Trophoblast cell (in vitro differentiated cells and primary cell): ENCODE data around the gene NDUFB3.

ENCODE experiments used
- DNase-seq, 2 donors: peaks; one replicate each; pipeline ENCODE4 v3.0.0-alpha.2; 2016
- H2AFZ ChIP-seq: 2 replicates; pipeline ENCODE4 v1.6.1; 2013; ENCODE audit warnings: low read length, moderate library complexity, mild to moderate bottlenecking; ENCODE audit not compliant: insufficient read depth, poor library complexity
- H2AK5ac ChIP-seq: 2 replicates; pipeline ENCODE4 v1.6.1; 2013; ENCODE audit warnings: mild to moderate bottlenecking, low read length
- H2BK120ac ChIP-seq: 2 replicates; pipeline ENCODE4 v1.6.1; 2013; ENCODE audit warnings: low read length, mild to moderate bottlenecking, moderate library complexity; ENCODE audit not compliant: insufficient read depth, poor library complexity
- H2BK12ac ChIP-seq: 2 replicates; pipeline ENCODE4 v1.6.1; 2013; ENCODE audit warnings: mild to moderate bottlenecking, low read length, moderate library complexity
- H2BK5ac ChIP-seq: 2 replicates; pipeline ENCODE4 v1.6.1; 2013; ENCODE audit warnings: low read length, low read depth, moderate library complexity, mild to moderate bottlenecking; ENCODE audit not compliant: poor library complexity
- H3K14ac ChIP-seq: 2 replicates; pipeline ENCODE4 v1.6.1; 2013; ENCODE audit warnings: mild to moderate bottlenecking, low read length
- H3K18ac ChIP-seq: 2 replicates; pipeline ENCODE4 v1.6.1; 2013; ENCODE audit warnings: mild to moderate bottlenecking, low read length
- H3K23ac ChIP-seq: 2 replicates; pipeline ENCODE4 v1.6.1; 2013; ENCODE audit warnings: low read length
- H3K27ac ChIP-seq: 2 replicates; pipeline ENCODE4 v1.5.1; 2013; ENCODE audit warnings: low read depth, mild to moderate bottlenecking, inconsistent platforms, low read length, moderate library complexity
- H3K27me3 ChIP-seq: 2 replicates; pipeline ENCODE4 v1.6.1; 2013; ENCODE audit warnings: inconsistent platforms, mild to moderate bottlenecking, low read length, moderate library complexity; ENCODE audit not compliant: insufficient read depth
- H3K36me3 ChIP-seq, 2 experiments: 1 replicate in 1 of 2; 2 replicates in 1 of 2; pipeline ENCODE4 v1.6.1; 2013; ENCODE audit warnings: low read length in 2 of 2, mild to moderate bottlenecking in 2 of 2, moderate library complexity in 1 of 2; ENCODE audit not compliant: insufficient read depth in 2 of 2, control insufficient read depth in 1 of 2
- H3K4ac ChIP-seq: 2 replicates; pipeline ENCODE4 v1.6.1; 2013; ENCODE audit warnings: low read depth, mild to moderate bottlenecking, low read length, moderate library complexity
- H3K4me1 ChIP-seq, 2 experiments: 1 replicate in 1 of 2; 2 replicates in 1 of 2; pipeline ENCODE4 v1.6.1; 2013; ENCODE audit warnings: low read length in 2 of 2, mild to moderate bottlenecking in 2 of 2, moderate library complexity in 1 of 2; ENCODE audit not compliant: insufficient read depth in 2 of 2, control insufficient read depth in 1 of 2
- H3K4me2 ChIP-seq: 2 replicates; pipeline ENCODE4 v1.6.1; 2013; ENCODE audit warnings: inconsistent platforms, mild to moderate bottlenecking, low read length, moderate library complexity
- H3K4me3 ChIP-seq: 2 replicates; pipeline ENCODE4 v1.5.1; 2013; ENCODE audit warnings: mild to moderate bottlenecking, low read depth, low read length, inconsistent platforms
- H3K79me1 ChIP-seq: one replicate; pipeline ENCODE4 v1.6.1; 2013; ENCODE audit warnings: low read length
- H3K79me2 ChIP-seq: 2 replicates; pipeline ENCODE4 v1.6.1; 2013; ENCODE audit warnings: low read length, mild to moderate bottlenecking; ENCODE audit not compliant: control insufficient read depth, insufficient read depth, poor library complexity
- H3K9ac ChIP-seq: 2 replicates; pipeline ENCODE4 v1.6.1; 2013; ENCODE audit warnings: mild to moderate bottlenecking, low read length
- H3K9me3 ChIP-seq: 2 replicates; pipeline ENCODE4 v1.6.1; 2013; ENCODE audit warnings: low read depth, mild to moderate bottlenecking, control low read depth, inconsistent platforms, low read length; ENCODE audit not compliant: insufficient read depth
- H4K12ac ChIP-seq: 2 replicates; pipeline ENCODE4 v1.6.1; 2013; ENCODE audit warnings: low read depth, mild to moderate bottlenecking, low read length, moderate library complexity
- H4K8ac ChIP-seq: 2 replicates; pipeline ENCODE4 v1.6.1; 2013; ENCODE audit warnings: low read depth, mild to moderate bottlenecking, low read length, moderate library complexity
- H4K91ac ChIP-seq: one replicate; pipeline ENCODE4 v1.6.1; 2013; ENCODE audit warnings: low read depth, mild to moderate bottlenecking, low read length, moderate library complexity
- WGBS: extraction: QIAGEN DNeasy Blood & Tissue Kit; methylation state at CpG from one replicate; pipeline ENCODE4 v1.1.7; 2013; ENCODE audit warnings: missing lambda C conversion rate; ENCODE audit not compliant: insufficient read length, insufficient coverage; ENCODE audit errors: extremely low coverage; 5-methylcytosine and 5-hydroxymethylcytosine counted together

The NDUFB3 gene

DNA sequence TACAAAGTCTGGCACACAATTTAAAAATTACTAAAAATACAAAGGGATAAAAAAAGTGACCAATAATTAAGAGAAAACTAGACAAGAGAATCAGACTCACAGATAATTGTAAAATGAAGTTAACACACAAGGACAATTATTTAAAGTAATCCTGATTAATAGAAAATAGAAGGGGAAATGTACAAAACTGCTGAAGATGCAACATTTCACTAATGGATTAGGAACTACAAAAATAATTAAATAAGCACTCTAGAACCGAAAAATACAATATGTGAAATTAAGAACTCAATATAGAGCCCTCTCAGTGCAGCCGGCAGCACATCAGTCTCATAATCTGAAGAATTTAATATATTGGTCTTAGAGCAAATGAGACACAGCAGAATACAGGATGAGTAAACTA, 24.9 kb upstream of the NDUFB3 start:
- no peak overlapping the region for H2AK5ac ChIP-seq
- no peak overlapping the region for H3K4ac ChIP-seq
- no peak overlapping the region for H4K12ac ChIP-seq
- H3K23ac ChIP-seq: no peak overlapping the region
- no peak overlapping the region for H2AFZ ChIP-seq
- no peak overlapping the region for H3K14ac ChIP-seq
- H4K91ac ChIP-seq: no peak overlapping the region
- no peak overlapping the region for H2BK12ac ChIP-seq
- H3K79me1 ChIP-seq: no peaks in the 10 kb centered on the region
- H3K18ac ChIP-seq: no peak overlapping the region
- H3K4me2 ChIP-seq: no peak overlapping the region
- H3K36me3 ChIP-seq: peaks cover 0 to 4% of the 10 kb centered on the region in 2 experiments
- H3K9ac ChIP-seq: no peak overlapping the region
- no CpG with 5 or more reads among the region's 2 CpGs for WGBS
- H2BK120ac ChIP-seq: no peak overlapping the region
- no peaks in the 10 kb centered on the region for H3K79me2 ChIP-seq
- no peak overlapping the region for H3K27ac ChIP-seq
- H3K4me1 ChIP-seq: no peaks in the 10 kb centered on the region
- no peak overlapping the region for H2BK5ac ChIP-seq
- DNase-seq: no peak
- H3K9me3 ChIP-seq: no peaks in the 10 kb centered on the region
- H4K8ac ChIP-seq: no peak overlapping the region
- H3K27me3 ChIP-seq: no peaks in the 10 kb centered on the region
- no peak overlapping the region for H3K4me3 ChIP-seq

DNA sequence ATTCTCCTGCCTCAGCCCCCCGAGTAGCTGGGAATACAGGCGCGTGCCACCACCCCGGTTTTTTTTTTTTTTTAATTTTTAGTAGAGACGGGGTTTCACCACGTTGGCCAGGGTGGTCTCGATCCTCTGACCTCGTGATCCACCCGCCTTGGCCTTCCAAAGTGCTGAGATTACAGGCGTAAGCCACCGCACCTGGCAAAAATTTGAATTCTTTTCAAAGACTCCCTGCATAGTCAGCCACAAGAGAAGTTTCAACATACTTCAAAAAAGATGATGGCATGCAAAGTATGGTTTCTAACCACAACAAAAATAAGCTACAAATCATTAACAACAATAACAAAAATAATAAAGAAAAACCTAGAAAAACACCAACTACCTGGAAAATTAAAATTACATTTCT, 22.3 kb upstream of the NDUFB3 start:
- peak; percentile 8 to 78 for DNase-seq

DNA sequence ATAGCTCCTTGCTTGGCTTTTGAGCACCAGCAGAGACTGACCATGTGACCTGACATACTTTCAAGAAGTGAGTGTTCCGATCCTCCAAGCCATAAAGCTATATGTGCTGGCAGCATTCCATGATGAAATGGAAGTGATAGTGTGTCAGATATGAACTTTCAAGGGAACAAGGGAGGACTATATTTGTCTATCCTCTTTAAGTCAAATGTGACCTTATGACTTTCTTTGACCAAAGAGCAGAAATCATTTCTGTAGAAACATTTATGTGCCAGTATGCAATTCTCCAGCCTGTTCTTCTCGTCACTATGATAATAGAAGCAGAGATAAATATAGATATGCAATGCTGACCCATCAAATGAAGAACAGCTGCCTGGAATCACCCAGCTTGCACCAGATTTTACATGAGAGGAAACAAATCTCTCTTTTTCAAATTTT, 14.7 kb upstream of the NDUFB3 start:
- DNase-seq: peak in 1 of 2 donors; percentile 40
- no peak overlapping the region for H3K18ac ChIP-seq
- WGBS: no CpG with 5 or more reads among the region's 2 CpGs
- no peak overlapping the region for H3K27ac ChIP-seq
- H4K91ac ChIP-seq: no peak overlapping the region
- H2AFZ ChIP-seq: no peak overlapping the region
- H3K27me3 ChIP-seq: no peaks in the 10 kb centered on the region
- no peaks in the 10 kb centered on the region for H3K4me1 ChIP-seq
- H2BK120ac ChIP-seq: no peak overlapping the region
- H3K9me3 ChIP-seq: no peaks in the 10 kb centered on the region
- no peak overlapping the region for H3K14ac ChIP-seq
- no peak overlapping the region for H3K4me2 ChIP-seq
- H3K79me2 ChIP-seq: no peaks in the 10 kb centered on the region
- H4K8ac ChIP-seq: no peak overlapping the region
- no peaks in the 10 kb centered on the region for H3K36me3 ChIP-seq
- no peak overlapping the region for H2BK5ac ChIP-seq
- H3K4ac ChIP-seq: no peak overlapping the region
- no peak overlapping the region for H3K23ac ChIP-seq
- no peak overlapping the region for H4K12ac ChIP-seq
- no peak overlapping the region for H3K9ac ChIP-seq
- H3K4me3 ChIP-seq: no peak overlapping the region
- H2BK12ac ChIP-seq: no peak overlapping the region
- no peak overlapping the region for H2AK5ac ChIP-seq
- no peaks in the 10 kb centered on the region for H3K79me1 ChIP-seq

More for the DNA sequence above, 22.3 kb upstream of the NDUFB3 start:
- Histone ChIP-seq H3K27me3 (no peaks in the 10 kb centered on the region), H3K9ac (no peak overlapping the region), H3K4ac (no peak overlapping the region), H3K27ac (no peak overlapping the region), H4K8ac (no peak overlapping the region), H3K14ac (no peak overlapping the region), H3K18ac (no peak overlapping the region), H4K91ac (no peak overlapping the region), H3K79me1 (no peaks in the 10 kb centered on the region), H3K4me2 (no peak overlapping the region), H2BK12ac (no peak overlapping the region), H3K4me3 (no peak overlapping the region), H3K36me3 (no peaks in the 10 kb centered on the region), H3K23ac (no peak overlapping the region), H2BK5ac (no peak overlapping the region), H2BK120ac (no peak overlapping the region), H2AFZ (no peak overlapping the region), H3K9me3 (no peaks in the 10 kb centered on the region), H3K4me1 (no peaks in the 10 kb centered on the region), H2AK5ac (no peak overlapping the region), H4K12ac (no peak overlapping the region), H3K79me2 (no peaks in the 10 kb centered on the region)
- WGBS: no CpG with 5 or more reads among the region's 11 CpGs

DNA sequence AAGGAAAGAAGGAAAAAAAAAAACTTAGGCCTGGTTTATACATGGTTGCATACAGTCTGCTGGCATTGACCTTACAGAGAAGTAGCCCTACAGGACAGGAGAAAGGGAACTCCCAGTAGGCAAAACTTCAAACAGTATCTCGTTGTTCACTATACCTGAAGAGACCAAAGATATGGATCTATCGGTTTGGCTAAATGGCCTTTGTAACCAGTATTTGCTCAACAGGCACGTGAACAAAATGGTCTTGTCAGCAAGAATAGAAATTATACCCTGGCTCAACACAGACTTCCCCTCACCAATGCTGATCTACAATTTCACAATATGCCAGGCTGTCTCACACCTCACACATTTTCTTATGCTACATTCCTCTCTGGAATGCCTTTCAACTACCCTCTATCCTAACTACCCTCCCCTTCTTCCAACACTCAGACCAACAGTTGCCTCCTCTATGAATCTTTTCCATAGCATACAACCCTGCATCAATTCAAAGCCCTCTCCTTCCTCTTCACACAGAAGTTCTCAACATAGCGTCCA, 14.0 kb upstream of the NDUFB3 start:
- no CpG with 5 or more reads among the region's 4 CpGs for WGBS
- no peak overlapping the region for H2AFZ ChIP-seq
- no peak overlapping the region for H3K23ac ChIP-seq
- H2BK120ac ChIP-seq: no peak overlapping the region
- H4K91ac ChIP-seq: no peak overlapping the region
- no peak overlapping the region for H2BK5ac ChIP-seq
- H3K4me3 ChIP-seq: no peak overlapping the region
- H2AK5ac ChIP-seq: no peak overlapping the region
- H3K27ac ChIP-seq: no peak overlapping the region
- H3K4me1 ChIP-seq: no peaks in the 10 kb centered on the region
- H3K4me2 ChIP-seq: no peak overlapping the region
- H3K9ac ChIP-seq: no peak overlapping the region
- H3K14ac ChIP-seq: no peak overlapping the region
- H3K79me1 ChIP-seq: no peaks in the 10 kb centered on the region
- H3K36me3 ChIP-seq: no peaks in the 10 kb centered on the region
- H2BK12ac ChIP-seq: no peak overlapping the region
- no peaks in the 10 kb centered on the region for H3K79me2 ChIP-seq
- no peak overlapping the region for H3K18ac ChIP-seq
- no peak overlapping the region for H4K8ac ChIP-seq
- H3K27me3 ChIP-seq: no peaks in the 10 kb centered on the region
- no peak for DNase-seq
- H3K9me3 ChIP-seq: no peaks in the 10 kb centered on the region
- H3K4ac ChIP-seq: no peak overlapping the region
- H4K12ac ChIP-seq: no peak overlapping the region
